Fibroblast of lung (primary cell): ENCODE measurements around the gene PFDN5. TPM values are rescaled to one million over a fixed set of nuclear protein-coding genes. Genes with fewer than 3 reads are reported as not detected.

Experiments
- DNase-seq, 2 donors: peaks; one replicate each; pipeline versions ENCODE4 v3.0.0 to v3.0.0-alpha.2; 2010; ENCODE audit warnings: low read depth in 2 of 2
- H2AFZ ChIP-seq: 2 replicates; pipeline ENCODE4 v1.5.1; 2012; ENCODE audit warnings: low read length, control low read depth, inconsistent platforms
- H3K27ac ChIP-seq: 2 replicates; pipeline ENCODE4 v1.5.1; 2011; ENCODE audit warnings: low read length, control low read depth; ENCODE audit not compliant: insufficient read depth
- H3K27me3 ChIP-seq: 2 replicates; pipeline ENCODE4 v1.5.1; 2011; ENCODE audit warnings: mild to moderate bottlenecking, low read length; ENCODE audit not compliant: control insufficient read depth, insufficient read depth
- H3K36me3 ChIP-seq: 2 replicates; pipeline ENCODE4 v1.5.1; 2011; ENCODE audit warnings: low read length; ENCODE audit not compliant: control insufficient read depth, insufficient read depth
- H3K4me1 ChIP-seq: 2 replicates; pipeline ENCODE4 v1.5.1; 2011; ENCODE audit warnings: low read length; ENCODE audit not compliant: control insufficient read depth, insufficient read depth; ENCODE audit errors: extremely low read depth
- H3K4me2 ChIP-seq: 2 replicates; pipeline ENCODE4 v1.5.1; 2011; ENCODE audit warnings: low read length, control low read depth; ENCODE audit not compliant: insufficient read depth; ENCODE audit errors: extremely low read depth
- H3K4me3 ChIP-seq, 4 experiments: fragments of 200-600 bp in 1 of 4; sonication (generic) in 1 of 4; replicated peaks in 1 of 4; 2 replicates each; pipeline ENCODE4 v1.5.1; 2011 to 2016; ENCODE audit warnings: low read length in 4 of 4, low read depth in 3 of 4, mild to moderate bottlenecking in 3 of 4, control low read depth in 2 of 4, inconsistent platforms in 1 of 4, mixed read lengths in 1 of 4; ENCODE audit not compliant: insufficient read depth in 1 of 4; ENCODE audit errors: control extremely low read depth in 1 of 4
- H3K79me2 ChIP-seq: 2 replicates; pipeline ENCODE4 v1.5.1; 2012; ENCODE audit warnings: mild to moderate bottlenecking, low read length, inconsistent platforms; ENCODE audit not compliant: control insufficient read depth, insufficient read depth
- H3K9ac ChIP-seq: 2 replicates; pipeline ENCODE4 v1.5.1; 2011; ENCODE audit warnings: mild to moderate bottlenecking, low read length, control low read depth; ENCODE audit not compliant: insufficient read depth
- H3K9me3 ChIP-seq: 2 replicates; pipeline ENCODE4 v1.5.1; 2012; ENCODE audit warnings: low read depth, low read length; ENCODE audit not compliant: control insufficient read depth, insufficient read depth
- H4K20me1 ChIP-seq: 2 replicates; pipeline ENCODE4 v1.5.1; 2011; ENCODE audit warnings: low read length; ENCODE audit not compliant: control insufficient read depth, insufficient read depth; ENCODE audit errors: extremely low read depth
- CTCF ChIP-seq, 2 donors: IDR thresholded peaks in 1 of 2; conservative IDR thresholded peaks in 1 of 2; 1 replicate in 1 of 2; 2 replicates in 1 of 2; pipeline ENCODE4 v1.5.1; 2011 to 2012; ENCODE audit warnings: low read length in 2 of 2, control low read depth in 1 of 2, inconsistent platforms in 1 of 2, low read depth in 1 of 2, mild to moderate bottlenecking in 1 of 2
- EZH2 ChIP-seq: IDR thresholded peaks from 2 replicates; pipeline ENCODE4 v1.5.1; 2012; ENCODE audit warnings: low read length, control low read depth, mild to moderate bottlenecking; ENCODE audit errors: missing control alignments
- polyA plus RNA-seq, 2 donors: library from polyadenylated mRNA; depleted of rRNA in 1 of 2; stranded (reverse) in 1 of 2; unstranded in 1 of 2; fragments of >200 nt; gene quantifications; 2 replicates each; pipeline ENCODE4 v1.2.1, GENCODE V29; 2011 to 2012; ENCODE audit warnings: missing spikeins in 1 of 2
- total RNA-seq: library from RNA; depleted of rRNA; stranded (reverse); fragments of >200 nt; gene quantifications from 2 replicates; pipeline ENCODE4 v1.2.1, GENCODE V29; 2014

Gene PFDN5
- total and polyA plus RNA-seq, 2 donors (not counting 1 experiment from before 2014, with no cell fraction given) = 735 to 1,007 TPM

- no peak for DNase-seq
Observed at GRCh38 chr12:53313996-53314395, 18.7 kb downstream of the PFDN5 start.

GRCh38 chr12:53320352-53321195, 25.2 kb downstream of the PFDN5 start:
- peak in 1 of 2 donors; percentile 18 for DNase-seq
- TF ChIP-seq EZH2 (no peak), CTCF (conservative IDR thresholded peaks at IDR 0.05 in 1 of 2, IDR thresholded peaks at IDR 0.05 in 1 of 2; ENCODE audit: low read depth in 1 of 2, low read length in 2 of 2) (no peak)
- H3K9me3 ChIP-seq = no peaks in the 10 kb centered on the region
- peak overlapping the region; percentile 68 for H3K9ac ChIP-seq
- peak overlapping the region; percentile 89 for H3K27ac ChIP-seq
- peak overlapping the region; percentile 97 for H2AFZ ChIP-seq
- no peaks in the 10 kb centered on the region for H3K27me3 ChIP-seq
- peak overlapping the region; percentile 84 to 92 (median 90) for H3K4me3 ChIP-seq
- H3K4me2 ChIP-seq = peak overlapping the region; percentile 97
- no peaks in the 10 kb centered on the region for H3K36me3 ChIP-seq
- H4K20me1 ChIP-seq = no peaks in the 10 kb centered on the region
- peaks cover 17% of the 10 kb centered on the region for H3K4me1 ChIP-seq
- H3K79me2 ChIP-seq = peaks cover 2% of the 10 kb centered on the region

More at GRCh38 chr12:53313996-53314395, 18.7 kb downstream of the PFDN5 start:
- Histone ChIP-seq H2AFZ (no peak overlapping the region), H3K27ac (no peak overlapping the region), H3K79me2 (no peaks in the 10 kb centered on the region), H3K4me2 (no peak overlapping the region), H3K4me1 (no peaks in the 10 kb centered on the region), H3K27me3 (no peaks in the 10 kb centered on the region), H3K36me3 (peaks cover 8% of the 10 kb centered on the region), H4K20me1 (no peaks in the 10 kb centered on the region), H3K9me3 (no peaks in the 10 kb centered on the region), H3K9ac (no peak overlapping the region), H3K4me3 (no peak overlapping the region)
- no peak for TF ChIP-seq CTCF (conservative IDR thresholded peaks at IDR 0.05 in 1 of 2, IDR thresholded peaks at IDR 0.05 in 1 of 2; ENCODE audit: low read depth in 1 of 2, low read length in 2 of 2)
- no peak for TF ChIP-seq EZH2

- Histone ChIP-seq H3K27ac (peak overlapping the region; percentile 62), H3K9ac (peak overlapping the region; percentile 38), H3K27me3 (peaks cover 2% of the 10 kb centered on the region), H3K4me2 (peak overlapping the region; percentile 79), H3K9me3 (no peaks in the 10 kb centered on the region), H3K36me3 (no peaks in the 10 kb centered on the region), H3K79me2 (peaks cover 2% of the 10 kb centered on the region), H4K20me1 (no peaks in the 10 kb centered on the region), H2AFZ (peak overlapping the region; percentile 92), H3K4me1 (peaks cover 22% of the 10 kb centered on the region), H3K4me3 (peak overlapping the region; percentile 12 to 71 (median 34))
- TF ChIP-seq EZH2 (no peak), CTCF (conservative IDR thresholded peaks at IDR 0.05 in 1 of 2, IDR thresholded peaks at IDR 0.05 in 1 of 2; ENCODE audit: low read depth in 1 of 2, low read length in 2 of 2) (no peak)
- DNase-seq = peak in 1 of 2 donors; percentile 10
Observed at GRCh38 chr12:53324113-53324778, 28.9 kb downstream of the PFDN5 start.
